ENCODE measurements around the gene IMPG1.

GRCh38 chr6:75906871-75907270 is 165.6 kb downstream of the IMPG1 start:
- TF ChIP-seq CTCF (IDR thresholded peaks at IDR 0.05) (no peak), POLR2A (IDR thresholded peaks at IDR 0.05) (no peak), POLR2AphosphoS5 (IDR thresholded peaks at IDR 0.05) (no peak), EP300 (IDR thresholded peaks at IDR 0.05) (no peak)

Measured in upper lobe of left lung (tissue), 4 donors.